Breast epithelium (tissue), 3 donors: ENCODE data around the gene KRT76.

Source experiments
- POLR2A ChIP-seq: fragments of 450-650 bp; IDR thresholded peaks from one replicate; pipeline ENCODE4 v1.6.1; 2016; ENCODE audit warnings: antibody characterized with exemption, mild to moderate bottlenecking, moderate library complexity
- TF ChIP-seq, protein P1 (sequence below), 3 donors: fragments of 450-650 bp; IDR thresholded peaks; one replicate each; pipeline ENCODE4 v1.5.1; 2016 to 2017; ENCODE audit warnings: antibody characterized with exemption in 3 of 3, mild to moderate bottlenecking in 3 of 3, moderate library complexity in 3 of 3

DNA sequence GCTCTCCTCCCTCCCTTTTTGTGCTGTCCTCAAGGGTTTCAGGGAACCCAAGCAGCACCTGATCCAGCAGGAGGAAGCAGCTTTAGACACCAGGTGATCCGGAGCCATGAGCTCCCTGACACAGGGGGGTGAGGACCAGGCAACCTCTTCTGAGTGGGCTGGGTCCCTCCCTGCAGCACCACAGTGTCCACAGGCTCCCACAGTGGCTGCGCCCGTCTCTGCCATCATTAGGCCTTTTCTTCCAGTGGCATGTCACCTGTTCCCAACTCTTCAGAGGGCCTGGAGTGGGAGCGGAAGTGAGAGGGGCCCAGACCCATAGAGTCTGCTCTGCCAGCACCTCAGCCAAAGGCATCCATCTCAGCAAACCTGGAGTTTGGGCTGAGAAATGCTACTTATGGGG is 421 bp upstream of the KRT76 start:
- no peak for TF ChIP-seq POLR2A
- TF ChIP-seq, protein P1, sequence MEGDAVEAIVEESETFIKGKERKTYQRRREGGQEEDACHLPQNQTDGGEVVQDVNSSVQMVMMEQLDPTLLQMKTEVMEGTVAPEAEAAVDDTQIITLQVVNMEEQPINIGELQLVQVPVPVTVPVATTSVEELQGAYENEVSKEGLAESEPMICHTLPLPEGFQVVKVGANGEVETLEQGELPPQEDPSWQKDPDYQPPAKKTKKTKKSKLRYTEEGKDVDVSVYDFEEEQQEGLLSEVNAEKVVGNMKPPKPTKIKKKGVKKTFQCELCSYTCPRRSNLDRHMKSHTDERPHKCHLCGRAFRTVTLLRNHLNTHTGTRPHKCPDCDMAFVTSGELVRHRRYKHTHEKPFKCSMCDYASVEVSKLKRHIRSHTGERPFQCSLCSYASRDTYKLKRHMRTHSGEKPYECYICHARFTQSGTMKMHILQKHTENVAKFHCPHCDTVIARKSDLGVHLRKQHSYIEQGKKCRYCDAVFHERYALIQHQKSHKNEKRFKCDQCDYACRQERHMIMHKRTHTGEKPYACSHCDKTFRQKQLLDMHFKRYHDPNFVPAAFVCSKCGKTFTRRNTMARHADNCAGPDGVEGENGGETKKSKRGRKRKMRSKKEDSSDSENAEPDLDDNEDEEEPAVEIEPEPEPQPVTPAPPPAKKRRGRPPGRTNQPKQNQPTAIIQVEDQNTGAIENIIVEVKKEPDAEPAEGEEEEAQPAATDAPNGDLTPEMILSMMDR (IDR thresholded peaks at IDR 0.05), result no peak
